A549 treated with GW870086 at 1 μM for 4 hours (cell line): ENCODE data around the gene LGALS14. TPM values are rescaled to one million over a fixed set of nuclear protein-coding genes. Genes with fewer than 3 reads are reported as not detected.

Source experiments
- total RNA-seq: library from RNA; stranded (reverse); fragments of 200-300 nt; extraction: Qiagen RNA extraction; gene quantifications from 5 replicates; pipeline ENCODE4 v1.2.3, GENCODE V29; 2022; ENCODE audit warnings: low read depth

The LGALS14 gene, protein sequence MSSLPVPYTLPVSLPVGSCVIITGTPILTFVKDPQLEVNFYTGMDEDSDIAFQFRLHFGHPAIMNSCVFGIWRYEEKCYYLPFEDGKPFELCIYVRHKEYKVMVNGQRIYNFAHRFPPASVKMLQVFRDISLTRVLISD
- total RNA-seq = not detected in 5 replicates

DNA sequence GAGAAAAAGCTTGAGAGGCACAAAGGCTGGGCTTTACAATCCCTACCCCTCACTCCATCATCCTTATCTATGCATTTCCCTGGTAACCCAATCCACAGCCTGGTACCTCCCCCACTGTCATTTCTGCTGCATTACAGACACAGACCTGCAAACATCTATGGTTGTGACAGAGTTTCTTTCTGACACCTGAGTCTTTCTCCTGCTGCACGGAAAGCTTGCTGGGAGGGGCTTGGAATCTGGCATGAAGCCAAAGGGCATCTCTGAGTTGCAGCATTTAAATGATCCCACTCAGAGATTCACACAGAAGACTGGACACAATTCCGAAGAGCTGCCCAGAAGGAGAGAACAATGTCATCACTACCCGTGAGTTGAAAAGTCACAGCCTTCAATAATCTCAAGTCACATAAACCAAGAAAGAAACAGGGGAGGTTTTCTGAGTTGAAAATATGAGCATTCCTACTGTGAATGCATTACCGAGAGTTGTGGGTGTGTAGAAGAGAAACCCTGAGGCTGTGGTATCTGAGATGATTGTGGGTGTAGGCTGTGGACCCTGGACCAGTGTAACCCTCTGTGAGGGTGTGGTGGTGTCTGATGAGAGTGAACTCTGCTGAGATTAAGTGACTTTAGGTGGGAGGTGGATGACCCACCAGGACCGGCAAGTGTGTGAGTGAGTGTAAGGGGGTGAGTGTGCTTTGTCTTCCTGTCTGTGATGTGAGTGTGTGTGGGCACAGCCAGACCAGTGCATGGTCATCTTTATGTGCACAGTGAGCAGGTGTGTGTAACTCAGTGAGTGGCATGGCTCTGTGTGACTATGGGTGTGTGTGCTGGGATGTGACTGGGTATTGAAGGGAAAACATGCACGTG lies at the start of gene LGALS14:
Gene LGALS14 (plus strand): TSS at position 301 of the 864 bp plus-strand sequence. CDS start 48 bp downstream, at position 349.

DNA sequence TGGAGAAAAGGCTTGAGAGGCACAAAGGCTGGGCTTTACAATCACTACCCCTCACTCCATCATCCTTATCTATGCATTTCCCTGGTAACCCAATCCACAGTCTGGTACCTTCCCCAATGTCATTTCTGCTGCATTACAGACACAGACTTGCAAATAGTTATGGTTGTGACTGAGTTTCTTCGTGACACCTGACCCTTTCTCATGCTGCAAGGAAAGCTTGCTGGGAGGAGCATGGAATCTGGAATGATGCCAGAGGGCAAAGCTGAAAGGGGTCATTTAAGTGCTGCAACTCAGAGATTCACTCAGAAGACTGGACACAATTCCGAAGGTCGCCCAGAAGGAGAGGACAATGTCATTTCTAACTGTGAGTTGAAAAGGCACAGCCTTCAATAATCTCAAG lies 48.7 kb upstream of the LGALS14 start, which contains the start of gene LGALS16:
Gene LGALS16 (plus strand): TSS at position 301 of the 400 bp plus-strand sequence. CDS start 49 bp downstream, at position 350.

DNA sequence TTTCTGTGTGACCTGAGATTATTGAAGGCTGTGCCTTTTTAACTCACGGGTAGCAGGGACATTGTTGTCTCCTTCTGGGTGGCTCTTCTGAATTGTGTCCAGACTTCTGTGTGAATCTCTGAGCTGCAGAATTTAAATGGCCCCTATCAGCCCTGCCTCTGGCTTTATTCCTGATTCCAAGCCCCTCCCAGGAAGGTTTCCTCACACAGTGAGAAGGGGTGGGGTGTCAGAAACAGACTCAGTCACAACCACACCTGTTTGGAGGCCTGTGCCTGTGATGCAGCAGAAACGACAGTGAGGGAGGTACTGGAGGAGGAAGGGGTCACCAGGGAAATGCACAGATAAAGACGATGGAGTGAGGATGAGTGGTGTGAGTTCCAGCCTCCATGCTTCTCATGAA lies 33.6 kb downstream of the LGALS14 start, which contains the start of gene CLC:
Gene CLC (minus strand): TSS at position 139 of the 400 bp plus-strand sequence. CDS start 77 bp downstream, at position 62.

Other genes starting within 250 kb of the LGALS14 start
- 173 to 225 TPM (median 219 TPM) in 5 replicates for gene TIMM50, start 223.6 kb upstream of the LGALS14 start, total RNA-seq
- 8.3 to 11.1 TPM (median 10.1 TPM) in 5 replicates for gene DLL3, start 205.5 kb upstream of the LGALS14 start, total RNA-seq
- gene SELENOV, start 189.3 kb upstream of the LGALS14 start, total RNA-seq = not detected in 5 replicates
- 7.9 to 9.5 TPM (median 8.3 TPM) in 5 replicates for gene EID2B, start 171.6 kb upstream of the LGALS14 start, total RNA-seq
- 35.5 to 48.6 TPM (median 43.8 TPM) in 5 replicates for gene EID2, start 164.3 kb upstream of the LGALS14 start, total RNA-seq
- gene LGALS13, start 102.0 kb upstream of the LGALS14 start, total RNA-seq = not detected in 5 replicates
- not detected in 5 replicates for gene LGALS16, start 48.6 kb upstream of the LGALS14 start, total RNA-seq
- gene CLC, start 33.5 kb downstream of the LGALS14 start, total RNA-seq = not detected in 5 replicates
- not detected in 5 replicates for gene LEUTX, start 74.4 kb downstream of the LGALS14 start, total RNA-seq
- gene DYRK1B, start 129.7 kb downstream of the LGALS14 start, total RNA-seq = 16.7 to 22.1 TPM (median 20.6 TPM) in 5 replicates
- gene FBL, start 141.9 kb downstream of the LGALS14 start, total RNA-seq = 596 to 756 TPM (median 711 TPM) in 5 replicates
- 0.54 to 1.1 TPM (median 0.87 TPM) in 5 replicates for gene FCGBP, start 230.2 kb downstream of the LGALS14 start, total RNA-seq